ENCODE results near the gene ITK.

GRCh38 chr5:157175071-157175612 lies 5.5 kb upstream of the ITK start:
- TF ChIP-seq CTCF (IDR thresholded peaks at IDR 0.05 in 4 of 5, conservative IDR thresholded peaks at IDR 0.05 in 1 of 5), result no peak
- TF ChIP-seq POLR2A (IDR thresholded peaks at IDR 0.05), result no peak
